GM20000 (cell line): Measurements from ENCODE around the gene BAG2.

Experiments
- DNase-seq: peaks from one replicate; pipeline ENCODE4 v3.0.0; 2012; ENCODE audit warnings: low spot score
- CTCF ChIP-seq: IDR thresholded peaks from 2 replicates; pipeline ENCODE4 v1.5.1; 2012; ENCODE audit warnings: mild to moderate bottlenecking, control low read depth; ENCODE audit errors: extremely low read depth, missing control alignments

Gene BAG2

DNA sequence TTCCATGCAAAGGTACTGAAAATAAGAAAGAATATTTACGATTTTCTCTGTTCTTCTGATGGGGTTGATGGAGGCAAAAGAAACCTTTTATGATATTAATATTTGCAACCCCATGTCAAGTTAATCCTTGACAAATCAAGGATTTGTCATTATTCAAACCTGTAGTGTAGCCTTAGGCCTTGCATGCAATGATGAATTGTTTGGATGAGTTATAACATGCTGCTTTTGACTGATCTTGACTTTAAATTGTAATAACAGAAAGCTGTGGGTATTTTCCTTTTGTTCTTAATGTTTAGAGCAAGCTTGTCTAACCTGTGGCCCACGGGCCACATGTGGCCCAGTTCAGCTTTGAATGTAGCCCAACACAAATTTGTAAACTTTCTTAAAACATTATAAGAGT lies 13.0 kb upstream of the BAG2 start:
- TF ChIP-seq CTCF, result no peak
- no peak for DNase-seq

GRCh38 chr6:57162028-57162427 lies 10.1 kb upstream of the BAG2 start:
- no peak for DNase-seq
- TF ChIP-seq CTCF, result no peak

DNA sequence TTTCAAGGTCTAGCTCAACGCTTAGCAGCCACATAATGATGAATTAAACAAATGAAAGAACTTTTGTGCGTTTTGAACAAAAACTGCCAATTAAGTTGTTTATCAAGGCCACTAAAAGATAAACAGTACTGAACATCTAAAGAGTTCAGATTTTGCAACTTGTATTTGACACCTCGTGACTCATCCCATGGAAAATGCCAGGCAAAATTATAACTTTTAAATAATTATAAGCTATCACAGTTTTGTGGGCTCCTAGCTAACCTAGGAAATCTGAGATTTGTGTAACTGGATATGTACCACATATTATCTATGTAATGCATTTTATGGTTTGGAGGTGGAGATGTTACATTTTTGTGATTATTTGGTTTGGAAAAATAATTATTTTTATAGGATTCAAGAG lies 9.6 kb upstream of the BAG2 start:
- TF ChIP-seq CTCF, result no peak
- no peak for DNase-seq

DNA sequence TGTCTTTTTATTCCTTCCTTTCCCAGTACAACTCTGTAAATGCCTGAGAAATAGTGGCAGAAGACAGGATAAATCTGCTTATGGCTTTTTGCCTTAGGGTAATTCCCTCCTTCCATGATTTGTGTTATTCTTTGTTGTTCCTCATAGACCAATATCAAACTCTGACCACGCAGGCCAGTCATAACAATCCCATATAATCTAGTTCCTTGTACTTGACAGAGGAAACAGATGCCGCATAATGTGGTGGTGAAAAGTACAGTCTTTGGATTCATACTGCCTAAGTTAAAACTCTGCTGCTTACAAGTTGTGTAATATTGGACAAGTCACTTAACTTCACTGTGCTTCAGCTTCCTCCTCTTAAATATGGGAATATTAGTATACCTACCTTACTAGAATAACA lies 8.2 kb upstream of the BAG2 start:
- no peak for TF ChIP-seq CTCF
- no peak for DNase-seq

DNA sequence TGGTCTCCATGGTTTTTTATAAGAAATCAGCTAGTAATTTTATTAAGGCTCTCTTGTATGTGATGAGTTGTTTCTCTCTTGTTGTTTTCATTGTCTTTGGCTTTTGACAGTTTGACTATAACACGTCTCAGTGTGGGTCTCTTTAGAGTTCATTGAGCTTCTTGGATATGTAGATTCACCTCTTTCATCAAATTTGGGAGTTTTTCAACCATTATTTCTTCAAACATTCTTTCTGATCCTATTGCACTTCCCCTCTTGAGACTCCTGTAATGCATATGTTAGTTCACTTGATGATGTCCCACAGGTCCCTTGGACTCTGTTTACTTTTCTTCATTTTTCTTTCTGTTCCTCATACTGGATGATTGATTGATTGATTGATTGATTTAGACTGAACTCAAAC lies 7.0 kb upstream of the BAG2 start:
- DNase-seq, result no peak
- no peak for TF ChIP-seq CTCF

DNA sequence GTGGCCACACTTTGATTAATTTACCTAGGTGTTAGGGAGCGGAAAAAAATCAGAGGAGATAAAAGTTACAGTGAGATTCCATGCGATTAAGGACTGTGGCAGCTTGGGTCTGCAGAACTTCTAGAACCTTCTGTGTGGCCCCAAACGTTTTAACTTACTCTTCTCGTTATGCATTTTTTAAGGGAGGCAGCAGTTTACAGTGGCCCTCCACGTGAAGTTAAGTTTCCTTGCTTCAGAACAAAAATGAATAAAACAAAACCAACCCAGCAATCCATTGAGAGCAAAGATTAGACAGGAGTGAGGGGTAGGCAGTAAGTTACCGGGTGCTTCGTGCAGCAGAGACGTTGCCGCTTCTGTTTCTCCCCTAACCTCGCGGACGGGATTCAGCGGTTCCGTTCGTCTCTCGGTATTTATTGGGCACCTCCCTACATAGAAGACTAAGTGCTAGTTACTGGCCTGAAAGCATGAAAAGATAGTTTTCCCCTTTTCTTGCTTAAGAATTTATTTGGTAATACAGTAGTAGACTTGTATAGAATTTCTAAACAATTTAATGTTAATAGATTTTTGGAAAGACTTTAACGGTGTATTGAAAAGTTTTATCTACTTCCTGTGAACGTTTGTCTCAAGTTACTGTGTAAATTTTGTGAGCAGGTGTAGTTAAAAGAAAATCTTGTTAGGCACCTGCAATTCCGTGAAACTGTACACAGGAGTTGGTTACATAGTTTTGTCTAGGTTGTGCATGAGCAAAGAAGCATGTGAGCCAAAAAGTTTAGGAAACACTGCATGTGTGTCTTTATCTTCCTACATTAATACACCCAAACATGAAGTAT lies 1.1 kb downstream of the BAG2 start:
- TF ChIP-seq CTCF, result no peak
- peak; percentile 41 for DNase-seq

GRCh38 chr6:57173886-57174510 lies 1.9 kb downstream of the BAG2 start:
- no peak for DNase-seq
- no peak for TF ChIP-seq CTCF
